GM12878 (cell line): Measurements from ENCODE around the gene INKA1. TPM values are rescaled to one million over a fixed set of nuclear protein-coding genes. Genes with fewer than 3 reads are reported as not detected.

Experiments
- ATAC-seq: fragments of 200-7000 bp; cut with Tn5 transposase; 3 replicates; pipeline ENCODE4 v1.9.1; 2020; ENCODE audit warnings: mild to moderate bottlenecking, moderate library complexity
- BruUV-seq: library from RNA; stranded (reverse); fragments of 400-500 nt; replicated peaks from 2 replicates; lab custom pipeline; 2021; lab: Mats Ljungman, UMichigan
- CTCF ChIA-PET: fragments of 300-600 bp; sonication (Branson Sonifier 250); formaldehyde crosslinking; extraction: SDS; loops from one replicate; lab custom pipeline; 2021; ENCODE audit warnings: inconsistent platforms; lab: Yijun Ruan, JAX
- POLR2A ChIA-PET: fragments of 350-600 bp; formaldehyde crosslinking; extraction: SDS; loops from one replicate; lab custom pipeline; 2021; ENCODE audit warnings: inconsistent platforms; lab: Charles Lee
- RAD21 ChIA-PET: fragments of 300-600 bp; sonication (Branson Sonifier 250); formaldehyde crosslinking; loops from one replicate; lab custom pipeline; 2023; ENCODE audit warnings: antibody characterized with exemption; ENCODE audit not compliant: unreplicated experiment; lab: Charles Lee
- SMC1A ChIA-PET: fragments of 300-600 bp; sonication (Branson Sonifier 250); formaldehyde crosslinking; loops from one replicate; lab custom pipeline; 2023; ENCODE audit not compliant: unreplicated experiment, uncharacterized antibody; lab: Charles Lee
- DNase-seq: peaks from one replicate; pipeline ENCODE4 v3.0.0-alpha.2; 2011; ENCODE audit warnings: low read depth, low spot score
- FAIRE-seq: peaks from 3 replicates; lab custom pipeline; 2011; peaks lifted over from hg19 to GRCh38; lab: Jason Lieb, UNC
- H2AFZ ChIP-seq: 2 replicates; pipeline ENCODE4 v1.6.0; 2011; ENCODE audit warnings: low read depth, low read length, control low read depth; ENCODE audit not compliant: control insufficient read depth
- H3K27ac ChIP-seq: 2 replicates; pipeline ENCODE4 v1.5.1; 2011; ENCODE audit warnings: control low read depth; ENCODE audit not compliant: control insufficient read depth, insufficient read depth
- H3K27me3 ChIP-seq, 2 experiments: replicated peaks in 1 of 2; 2 replicates each; pipeline versions ENCODE4 v1.6.0 to v1.6.1; 2011; ENCODE audit warnings: low read length in 1 of 2; ENCODE audit not compliant: control insufficient read depth in 2 of 2, insufficient read depth in 2 of 2
- H3K36me3 ChIP-seq, 2 experiments: 2 replicates each; pipeline ENCODE4 v1.5.1; 2011; ENCODE audit warnings: low read length in 1 of 2; ENCODE audit not compliant: control insufficient read depth in 2 of 2, insufficient read depth in 2 of 2
- H3K4me1 ChIP-seq: 2 replicates; pipeline ENCODE4 v1.6.1; 2011; ENCODE audit warnings: mild to moderate bottlenecking, low read length, moderate library complexity, mixed read lengths; ENCODE audit not compliant: control insufficient read depth, insufficient read depth
- H3K4me2 ChIP-seq: 2 replicates; pipeline ENCODE4 v1.6.0; 2011; ENCODE audit warnings: control low read depth; ENCODE audit not compliant: control insufficient read depth, insufficient read depth
- H3K4me3 ChIP-seq: fragments of 200-600 bp; sonication (generic); 2 replicates; pipeline ENCODE4 v1.5.1; 2016
- H3K79me2 ChIP-seq: 2 replicates; pipeline ENCODE4 v1.6.0; 2011; ENCODE audit warnings: low read length; ENCODE audit not compliant: control insufficient read depth, insufficient read depth
- H3K9ac ChIP-seq: 2 replicates; pipeline ENCODE4 v1.8.0; 2011; ENCODE audit warnings: low read length, control low read depth, mixed read lengths; ENCODE audit not compliant: control insufficient read depth, insufficient read depth
- H3K9me3 ChIP-seq: replicated peaks from 3 replicates; pipeline ENCODE4 v1.5.1; 2011; ENCODE audit warnings: mild to moderate bottlenecking, low read length; ENCODE audit not compliant: control insufficient read depth, insufficient read depth
- H4K20me1 ChIP-seq: 2 replicates; pipeline ENCODE4 v1.6.0; 2011; ENCODE audit not compliant: control insufficient read depth, insufficient read depth
- CHD2 ChIP-seq: IDR thresholded peaks from 2 replicates; pipeline ENCODE4 v1.6.1; 2011; ENCODE audit warnings: low read depth, low read length, improper control_type of control experiment, borderline replicate concordance
- CREM ChIP-seq: IDR thresholded peaks from 2 replicates; pipeline ENCODE4 v1.6.1; 2014; ENCODE audit warnings: antibody characterized with exemption, low read depth
- DPF2 ChIP-seq: fragments of 450-650 bp; IDR thresholded peaks from 2 replicates; pipeline ENCODE4 v1.6.1; 2017; ENCODE audit warnings: mild to moderate bottlenecking
- EGR1 ChIP-seq, 2 experiments: IDR thresholded peaks; 1 replicate in 1 of 2; 2 replicates in 1 of 2; pipeline ENCODE4 v1.6.1; 2011 to 2012; ENCODE audit warnings: low read depth in 2 of 2, low read length in 2 of 2, borderline replicate concordance in 1 of 2, mild to moderate bottlenecking in 1 of 2, moderate library complexity in 1 of 2
- ESRRA ChIP-seq: IDR thresholded peaks from 2 replicates; pipeline ENCODE4 v1.6.1; 2012; ENCODE audit warnings: mild to moderate bottlenecking, low read length, improper control_type of control experiment
- GABPA ChIP-seq: IDR thresholded peaks from 2 replicates; pipeline ENCODE4 v1.6.1; 2014; ENCODE audit warnings: antibody characterized with exemption, low read depth, mild to moderate bottlenecking, inconsistent platforms
- HCFC1 ChIP-seq: fragments of 150-350 bp; IDR thresholded peaks from 2 replicates; pipeline ENCODE4 v1.6.1; 2014; ENCODE audit warnings: low read length
- HDAC2 ChIP-seq: fragments of 200-600 bp; sonication (generic); IDR thresholded peaks from 2 replicates; pipeline ENCODE4 v1.6.1; 2017
- MTA3 ChIP-seq: IDR thresholded peaks from 2 replicates; pipeline ENCODE4 v1.6.1; 2012; ENCODE audit warnings: low read length, inconsistent platforms, borderline replicate concordance
- MYC ChIP-seq: IDR thresholded peaks from 2 replicates; pipeline ENCODE4 v1.6.1; 2011; ENCODE audit warnings: mild to moderate bottlenecking, low read length, moderate library complexity, inconsistent platforms; ENCODE audit not compliant: insufficient read depth, insufficient replicate concordance, insufficient read length, severe bottlenecking
- SIX5 ChIP-seq: IDR thresholded peaks from 2 replicates; pipeline ENCODE4 v1.6.1; 2011; ENCODE audit warnings: mild to moderate bottlenecking, low read depth, low read length, moderate library complexity; ENCODE audit not compliant: severe bottlenecking
- TBL1XR1 ChIP-seq: IDR thresholded peaks from 2 replicates; pipeline ENCODE4 v1.6.1; 2012; ENCODE audit warnings: low read depth, low read length, improper control_type of control experiment
- WGBS: methylation state at CpG from one replicate; pipeline ENCODE4 v1.1.6; 2016; ENCODE audit warnings: low lambda C conversion rate; ENCODE audit not compliant: insufficient replicate concordance, insufficient coverage; ENCODE audit errors: missing lambda C conversion rate; 5-methylcytosine and 5-hydroxymethylcytosine counted together
- in situ Hi-C: fragments of 300-500 bp; cut with MboI; formaldehyde crosslinking; loops from 9 replicates; pipeline ENCODE4 v1.14.3; 2018; ENCODE audit warnings: mixed read lengths
- intact Hi-C: fragments of 100-400 bp; cut with micrococcal nuclease; formaldehyde crosslinking; loops from one replicate; pipeline ENCODE4 v1.14.2; 2022; ENCODE audit not compliant: unreplicated experiment
- polyA plus RNA-seq, 11 experiments: library from polyadenylated mRNA; depleted of rRNA in 4 of 11; unstranded in 6 of 11; stranded (reverse) in 5 of 11; fragments of >200 nt; fragmentation: Nextera tagmentation in 4 of 11; fragmentation: Illumina TruSeq in 1 of 11; extraction: Ambion mirVana in 4 of 11; extraction: Trizol in 1 of 11; gene quantifications; 1 replicate in 1 of 11; 2 replicates in 10 of 11; pipeline versions ENCODE4 v1.2.1 to v1.2.3, GENCODE V29; 2011 to 2016; ENCODE audit warnings: inconsistent platforms in 2 of 11, missing spikeins in 2 of 11, low read depth in 1 of 11
- total RNA-seq, 4 experiments: library from RNA; depleted of rRNA in 3 of 4; stranded (reverse); fragments of >200 nt in 3 of 4; fragmentation: Illumina TruSeq in 1 of 4; extraction: Trizol in 1 of 4; gene quantifications; 2 replicates each; pipeline versions ENCODE4 v1.2.1 to v1.2.3, GENCODE V29; 2013 to 2021

The INKA1 gene
- total and polyA plus RNA-seq, 10 of the 15 experiments (the other 5 are each of a cell fraction or from before 2014, with no cell fraction given) = 0.32 to 10.5 (median 4.9) TPM

- Histone ChIP-seq H2AFZ (no peak overlapping the region), H3K27me3 (no peaks in the 10 kb centered on the region), H3K4me2 (no peak overlapping the region), H3K4me3 (no peak overlapping the region), H3K27ac (no peak overlapping the region), H3K9ac (no peak overlapping the region), H3K79me2 (no peaks in the 10 kb centered on the region; the same call in 1 of the 2 replicates)
- RAD21 ChIA-PET = no interaction called here
- no peak for FAIRE-seq
- TF ChIP-seq MTA3 (no peak), TBL1XR1 (no peak), MYC (no peak), EGR1 (IDR thresholded peaks at IDR 0.05; ENCODE audit: borderline replicate concordance in 1 of 2, low read depth in 2 of 2, low read length in 2 of 2) (no peak), SIX5 (no peak), HCFC1 (no peak), CREM (no peak), HDAC2 (no peak), CHD2 (no peak), ESRRA (no peak), GABPA (no peak), DPF2 (no peak)
- TF ChIP-seq, all 136 proteins: peak for 0
- H3K4me1 ChIP-seq = no peaks in the 10 kb centered on the region
- 96% methylated on average over 2 of the region's 2 CpGs for WGBS
- ChIA-PET POLR2A (interaction anchor here (0.5 to 0.6 kb wide), 3 partner anchors 8 to 287 kb away, joined by 4 to 11 read pairs (median 5); partner anchors contain the start of gene DAG1), SMC1A (interaction anchor here (1.4 kb wide), 1 partner anchor 84 kb away, joined by 3 read pairs; no protein-coding TSS in a partner anchor), CTCF (interaction anchor here (1.1 to 1.6 kb wide), 3 partner anchors 12 to 217 kb away, joined by 3 to 5 read pairs (median 3); no protein-coding TSS in a partner anchor)
- no peaks in the 10 kb centered on the region; the same call in 1 of the 2 replicates for H4K20me1 ChIP-seq
- intact Hi-C loops = no loop called here
- H3K9me3 ChIP-seq = no peaks in the 10 kb centered on the region
- in situ Hi-C loops = no loop called here
- ATAC-seq = no peak
- no peaks in the 10 kb centered on the region; a peak in 2 of 4 replicates for H3K36me3 ChIP-seq
- no TSS peak for BruUV-seq
- DNase-seq = no peak
These were observed 45.9 kb upstream of the INKA1 start for GRCh38 chr3:49757197-49757596.
